ENCODE measurements around the gene ARHGAP26.

ARHGAP26 gene

DNA sequence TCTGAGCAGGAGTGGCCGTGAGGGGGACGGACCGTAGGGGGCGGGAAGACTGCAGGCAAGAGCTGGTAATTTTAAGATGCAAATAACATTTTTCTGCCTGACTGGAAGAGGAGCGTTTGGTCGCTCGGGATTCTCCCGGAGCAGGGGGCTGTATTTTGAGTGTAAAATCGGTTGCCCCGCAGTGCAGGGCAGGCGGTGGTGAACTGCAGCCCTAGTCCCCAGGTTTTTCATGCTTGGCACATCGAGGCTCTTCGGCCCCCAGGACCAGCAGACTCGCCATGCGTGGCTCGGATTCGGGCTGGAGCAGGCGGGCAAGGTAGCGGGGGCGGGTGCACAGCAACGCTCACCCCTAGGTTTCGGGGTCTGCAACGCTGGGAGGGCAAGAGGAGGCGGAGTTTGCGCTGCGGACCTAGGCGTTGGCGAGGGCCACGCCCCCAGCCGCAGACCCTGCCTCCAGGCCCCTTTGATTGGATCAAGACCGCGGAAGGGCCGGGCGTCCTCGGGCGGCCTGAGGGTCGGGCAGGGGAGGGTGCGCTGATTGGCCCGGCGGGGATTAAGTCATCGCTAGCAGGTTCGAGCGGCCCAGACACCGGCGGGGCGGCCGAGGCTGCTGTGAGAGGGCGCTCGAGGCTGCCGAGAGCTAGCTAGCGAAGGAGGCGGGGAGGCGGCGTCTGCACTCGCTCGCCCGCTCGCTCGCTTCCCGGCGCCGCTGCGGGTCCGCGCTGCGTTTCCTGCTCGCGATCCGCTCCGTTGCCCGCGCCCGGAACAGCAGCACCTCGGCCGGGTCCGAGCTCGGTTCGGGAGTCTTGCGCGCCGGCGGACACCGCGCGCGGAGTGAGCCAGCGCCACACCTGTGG, at the start of gene ARHGAP26:
TSS of gene ARHGAP26 (plus strand) at position 585 of the 857 bp plus-strand sequence. CDS start 385 bp downstream, outside the sequence.
- peak; percentile 97 for DNase-seq

- peak; percentile 82 for DNase-seq
These were observed 49.4 kb upstream of the ARHGAP26 start for GRCh38 chr5:142720641-142721271.

DNA sequence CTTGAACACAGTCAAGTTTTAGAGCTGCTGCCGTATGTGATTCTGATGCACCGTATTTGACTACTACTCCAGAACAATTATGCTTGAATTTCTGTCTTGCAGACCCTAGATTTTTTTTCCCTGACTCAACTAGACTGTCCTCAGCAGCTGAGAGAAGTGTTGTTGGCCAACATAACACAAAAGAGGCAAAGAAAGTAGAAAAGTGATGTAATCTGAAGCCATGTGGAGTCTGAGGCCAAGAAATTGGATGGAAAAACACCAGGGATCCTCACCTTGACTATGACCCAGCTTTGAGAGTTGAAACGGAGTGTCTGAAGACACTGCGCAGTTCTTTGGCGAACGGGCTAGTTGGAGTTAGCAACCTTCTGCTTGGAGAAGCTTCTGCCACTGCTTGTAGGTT, 48.0 kb upstream of the ARHGAP26 start:
- no peak for DNase-seq

- DNase-seq = no peak
These were observed 47.3 kb upstream of the ARHGAP26 start for GRCh38 chr5:142722896-142723295.

GRCh38 chr5:142724821-142725220, 45.4 kb upstream of the ARHGAP26 start:
- no peak for DNase-seq

GRCh38 chr5:142725231-142726187, 44.7 kb upstream of the ARHGAP26 start:
- no peak for DNase-seq

DNA sequence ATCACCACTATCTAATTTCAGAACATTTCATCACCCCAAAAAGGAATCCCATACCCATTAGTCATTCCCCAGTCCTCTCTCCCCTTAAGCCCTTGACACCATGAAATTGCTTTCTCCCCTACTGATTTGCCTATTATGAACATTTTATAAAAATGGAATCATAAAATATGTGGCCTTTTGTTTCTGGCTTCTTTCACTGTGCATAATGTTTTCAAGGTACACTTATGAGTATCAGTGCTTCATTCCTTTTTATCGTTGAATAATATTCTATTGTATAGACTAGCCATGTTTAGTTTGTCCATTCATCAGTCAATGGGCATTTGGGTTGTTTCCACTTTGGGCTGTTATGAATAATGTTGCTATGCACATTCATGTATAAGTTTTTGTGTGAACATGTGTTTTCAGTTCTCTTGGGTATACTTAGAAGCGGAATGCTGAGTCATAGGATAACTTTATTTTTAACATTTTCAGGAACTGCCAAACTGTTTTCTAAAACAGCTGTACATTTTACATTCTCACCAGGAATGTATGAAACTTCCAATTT, 43.9 kb upstream of the ARHGAP26 start:
- peak; percentile 76 for DNase-seq

- no peak for DNase-seq
These were observed 42.5 kb upstream of the ARHGAP26 start for GRCh38 chr5:142727735-142728047.

DNA sequence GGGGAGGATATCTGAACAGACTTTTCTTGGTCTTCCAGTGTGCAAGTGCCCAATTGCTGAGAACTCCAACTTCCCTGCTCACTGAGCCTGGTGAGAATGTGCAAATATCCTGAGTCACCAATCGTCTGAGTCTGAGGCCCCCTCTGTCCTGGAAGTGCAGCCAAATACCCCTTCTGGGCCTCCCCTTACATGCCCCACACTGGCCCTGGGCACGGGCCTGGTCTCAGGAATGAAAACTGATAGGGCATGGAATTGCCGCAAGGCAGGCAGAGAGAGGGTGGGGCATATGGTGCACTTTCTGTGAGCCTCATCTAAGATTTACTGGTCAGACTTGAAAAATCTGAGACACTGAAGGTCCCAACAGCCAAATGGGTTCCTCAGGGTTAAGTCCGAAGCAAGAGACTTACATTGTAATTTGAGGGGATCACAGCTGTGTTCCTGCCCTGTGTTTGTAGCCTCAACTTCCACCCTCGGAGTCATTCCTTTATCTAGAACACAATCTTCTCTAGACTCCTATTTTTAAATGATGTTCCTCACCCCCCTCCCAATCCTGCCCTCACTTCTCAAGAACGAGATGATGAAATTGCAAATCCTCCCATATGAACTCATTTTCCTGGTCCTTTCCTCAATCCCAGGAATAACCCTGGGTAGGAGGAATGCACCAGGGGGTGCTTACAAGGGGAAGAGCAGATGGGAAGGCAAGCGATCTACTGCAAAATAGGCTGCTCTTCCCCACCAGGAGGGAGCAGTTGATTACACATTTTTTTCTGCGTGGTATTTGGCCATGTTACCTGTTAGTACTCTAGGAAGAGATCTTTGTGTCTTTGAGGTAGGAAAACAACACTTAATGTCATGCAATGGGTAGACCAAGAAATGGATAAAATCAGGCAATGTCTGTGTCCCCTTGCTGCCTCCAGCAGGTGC, 34.6 kb upstream of the ARHGAP26 start:
- no peak for DNase-seq

DNA sequence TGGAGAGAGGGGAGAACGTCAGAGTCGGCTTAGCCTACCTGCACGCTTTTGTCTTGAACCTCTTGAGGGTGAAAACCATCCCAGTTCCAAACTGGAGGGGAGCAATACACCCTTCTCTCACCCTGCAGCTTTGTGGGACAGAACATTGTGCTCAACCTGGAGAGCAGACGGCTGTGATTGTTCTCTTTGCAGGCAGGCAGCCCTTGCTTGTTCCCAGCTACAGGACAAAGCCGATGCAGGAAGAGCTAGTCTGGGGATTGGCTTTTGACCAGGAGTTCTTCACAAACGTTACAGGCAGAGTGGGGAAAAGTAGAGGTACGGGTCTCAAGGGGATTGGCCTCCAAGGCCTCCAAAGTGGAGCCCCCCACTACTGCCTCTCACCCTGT, 33.9 kb upstream of the ARHGAP26 start:
- no peak for DNase-seq

DNA sequence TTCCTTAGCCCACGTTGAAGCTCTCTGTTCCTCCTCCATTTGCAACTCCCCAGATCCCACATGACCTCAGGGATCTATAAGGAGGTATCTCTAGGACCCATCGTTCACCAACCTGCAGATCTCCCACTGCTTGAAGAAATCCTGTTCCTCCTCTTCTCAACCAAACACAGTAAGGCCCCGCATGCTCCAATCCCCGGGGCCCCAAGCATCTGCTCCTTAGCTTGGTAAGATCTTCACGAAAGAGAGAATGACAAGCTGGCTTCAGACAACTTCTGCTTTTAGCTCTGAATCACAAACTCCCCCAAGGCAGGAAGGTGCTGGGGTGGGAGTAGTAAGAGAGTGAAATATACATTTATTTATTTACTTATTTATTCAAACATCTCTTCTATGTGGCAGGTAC, 33.0 kb upstream of the ARHGAP26 start:
- DNase-seq = no peak

DNA sequence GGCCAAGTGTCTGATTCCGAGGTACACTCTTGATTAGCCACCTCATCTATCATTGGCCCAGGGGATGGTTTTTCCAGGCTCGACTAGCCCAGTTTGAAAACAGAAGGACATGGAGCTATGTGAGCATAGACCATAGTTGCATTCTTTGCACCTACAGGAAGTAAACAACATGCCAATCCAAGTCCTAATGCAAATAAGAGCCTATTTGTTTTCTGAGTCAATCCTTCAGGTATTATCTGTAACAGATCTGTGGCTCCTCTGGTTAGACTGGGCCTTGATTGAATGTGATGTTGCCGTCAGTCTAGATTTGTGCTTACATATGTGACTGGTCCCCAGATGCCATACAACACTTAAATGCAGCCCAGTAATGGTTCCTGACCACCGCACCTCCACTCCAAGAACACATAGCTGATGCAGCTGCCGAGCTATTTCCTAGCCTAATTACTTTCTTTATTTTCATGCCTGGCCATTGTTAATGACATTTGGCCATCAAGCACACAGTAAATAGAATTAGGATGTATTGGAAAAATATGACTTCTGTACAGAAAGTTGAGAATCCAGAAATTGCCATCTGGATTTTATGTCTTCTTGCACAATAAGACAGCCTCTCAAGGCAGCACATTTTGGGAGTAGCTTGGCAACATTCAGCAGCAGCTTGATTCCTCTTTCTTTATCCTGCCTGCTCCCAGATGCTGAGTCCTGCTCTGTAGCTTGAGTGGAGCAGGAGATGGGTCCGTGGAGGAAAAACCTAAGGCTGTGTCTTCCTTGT, 29.5 kb upstream of the ARHGAP26 start:
- DNase-seq = no peak

GRCh38 chr5:142743592-142744441, 26.4 kb upstream of the ARHGAP26 start:
- no peak for DNase-seq

DNA sequence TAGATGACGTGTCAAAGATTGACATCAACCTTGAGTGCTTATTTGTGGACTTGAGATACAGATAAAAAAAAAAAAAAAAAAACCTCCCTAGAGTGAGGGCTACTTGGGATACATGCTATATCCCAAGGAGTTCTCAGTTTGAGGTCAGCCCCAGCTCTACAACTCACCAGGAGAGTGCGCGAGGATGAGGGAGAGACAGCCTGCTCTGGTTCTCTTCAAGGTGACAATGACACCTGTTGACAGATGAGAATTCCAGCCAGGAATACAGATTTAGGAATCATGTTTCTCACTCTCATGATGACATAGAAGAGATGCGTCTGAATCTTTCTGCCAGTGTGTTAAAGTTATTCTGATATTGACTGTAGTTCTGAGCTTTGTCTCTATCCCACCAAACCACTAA, 24.9 kb upstream of the ARHGAP26 start:
- no peak for DNase-seq

DNA sequence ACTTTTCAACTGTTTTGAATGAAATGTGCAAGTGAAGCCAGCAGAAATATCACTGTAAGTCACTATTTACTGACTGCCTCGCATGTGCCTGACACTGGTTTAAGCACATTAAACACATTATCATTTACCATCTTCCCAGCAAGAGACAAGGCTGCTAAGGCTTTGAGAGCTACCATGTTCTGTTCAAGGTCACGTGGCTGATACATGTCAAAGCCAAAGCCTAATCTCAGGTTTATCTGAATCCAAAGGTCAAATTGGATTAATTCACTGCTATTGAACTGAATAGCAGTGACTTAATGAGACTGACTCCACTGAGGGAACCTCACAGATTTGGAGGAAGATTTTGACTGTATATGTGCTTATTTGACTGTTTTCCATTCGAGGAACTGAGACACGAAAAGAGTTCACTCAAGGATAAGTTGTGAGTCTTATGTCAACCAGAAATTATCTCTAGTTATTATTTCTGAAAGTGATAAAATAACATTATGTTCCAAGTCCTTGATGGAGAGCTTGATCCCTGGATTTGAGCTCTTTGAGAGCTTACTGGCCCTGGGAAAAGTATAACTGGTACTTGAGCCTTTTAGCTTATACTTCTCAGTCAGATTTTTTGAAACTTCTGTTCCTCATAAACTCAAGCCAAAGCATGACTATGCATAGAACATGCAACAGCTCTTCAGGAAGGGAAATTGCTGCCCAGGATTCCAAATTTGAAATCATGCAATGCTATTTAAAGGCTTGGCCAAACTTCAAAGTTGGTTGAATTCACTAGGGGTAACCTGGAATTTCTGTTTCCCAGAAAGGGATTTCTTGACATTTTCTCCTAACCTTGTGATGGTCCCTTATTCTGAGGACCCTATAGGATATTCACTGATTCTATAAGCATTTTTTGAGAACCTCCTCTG, 23.4 kb upstream of the ARHGAP26 start:
- no peak for DNase-seq

DNA sequence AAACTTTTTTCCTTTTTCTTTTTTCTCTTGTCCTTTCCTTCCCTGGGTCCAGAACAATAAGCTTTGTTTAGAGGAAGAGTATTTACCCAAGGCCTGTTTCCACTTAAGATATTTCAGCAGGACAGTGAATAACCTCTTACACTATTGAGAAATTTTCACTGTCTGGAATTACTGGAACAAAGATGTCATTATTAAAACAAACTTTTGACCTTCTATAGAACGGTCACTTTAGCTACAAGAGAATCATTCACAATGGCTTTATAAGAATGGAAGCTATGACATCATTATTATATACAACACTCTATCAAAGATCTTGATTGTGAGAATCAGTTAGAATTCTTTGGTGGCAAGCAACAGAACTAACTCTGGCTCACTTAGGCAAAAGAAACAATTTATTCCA, 22.0 kb upstream of the ARHGAP26 start:
- no peak for DNase-seq

- DNase-seq = no peak
These were observed 21.5 kb upstream of the ARHGAP26 start for GRCh38 chr5:142748568-142749249.

DNA sequence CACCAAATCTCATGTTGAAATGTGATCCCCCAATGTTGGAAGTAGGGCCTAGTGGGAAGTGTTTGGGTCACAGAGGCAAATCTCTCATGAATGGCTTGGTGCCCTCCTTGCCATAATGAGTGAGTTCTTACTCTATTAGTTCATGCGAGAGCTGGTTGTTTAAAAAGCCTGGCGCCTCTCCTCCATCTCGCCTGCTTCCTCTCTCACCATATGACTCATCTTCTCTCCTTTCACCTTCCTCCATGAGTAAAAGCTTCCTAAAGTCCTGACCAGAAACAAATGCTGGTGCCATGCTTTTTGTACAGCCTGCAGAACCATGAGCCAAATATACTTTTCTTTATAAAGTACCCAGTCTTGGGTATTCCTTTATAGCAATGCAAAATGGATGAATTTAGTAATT, 20.9 kb upstream of the ARHGAP26 start:
- peak; percentile 88 for DNase-seq

Data from NCI-H226 (cell line).